Adrenal gland (tissue), 5 donors: ENCODE measurements around the gene RAD51.

Experiments
- CTCF ChIP-seq, 6 experiments: fragments of 450-650 bp in 4 of 6; fragments of 200-600 bp in 2 of 6; sonication (generic) in 1 of 6; IDR thresholded peaks; 1 replicate in 5 of 6; 2 replicates in 1 of 6; pipeline versions ENCODE4 v1.5.1 to v1.8.0; 2016 to 2021; ENCODE audit warnings: antibody characterized with exemption in 6 of 6, mild to moderate bottlenecking in 2 of 6, moderate library complexity in 1 of 6
- POLR2A ChIP-seq, 2 donors: fragments of 450-650 bp; IDR thresholded peaks; one replicate each; pipeline ENCODE4 v1.6.1; 2017; ENCODE audit warnings: antibody characterized with exemption in 2 of 2, mild to moderate bottlenecking in 2 of 2, moderate library complexity in 1 of 2
- donor health status: DM: no; HTN: no; CAD: no.

- TF ChIP-seq CTCF (IDR thresholded peaks at IDR 0.05) (no peak), POLR2A (IDR thresholded peaks at IDR 0.05) (no peak)
Measured at GRCh38 chr15:40754574-40754882, 59.6 kb downstream of the RAD51 start.
